HepG2 (cell line): ENCODE measurements around the gene THSD4. TPM values are rescaled to one million over a fixed set of nuclear protein-coding genes. Genes with fewer than 3 reads are reported as not detected.

ENCODE experiments used
- ATAC-seq: fragments of 200-7000 bp; cut with Tn5 transposase; 3 replicates; pipeline ENCODE4 v1.9.1; 2020; ENCODE audit warnings: mild to moderate bottlenecking, moderate library complexity
- BruUV-seq: library from RNA; stranded (reverse); fragments of 400-500 nt; replicated peaks from 2 replicates; lab custom pipeline; 2021; lab: Mats Ljungman, UMichigan
- CTCF ChIA-PET: fragments of 300-600 bp; formaldehyde crosslinking; extraction: SDS; loops from one replicate; lab custom pipeline; 2021; ENCODE audit warnings: low total read pairs, inconsistent platforms, low intra/inter-chr PET ratio; lab: Yijun Ruan, JAX
- POLR2A ChIA-PET: fragments of 350-600 bp; sonication (Branson Sonifier 250); formaldehyde crosslinking; loops from one replicate; lab custom pipeline; 2020; ENCODE audit warnings: antibody characterized with exemption, inconsistent platforms; lab: Yijun Ruan, JAX
- DNase-seq: peaks from one replicate; pipeline ENCODE4 v3.0.0-alpha.2; 2015; ENCODE audit warnings: low spot score
- FAIRE-seq: peaks from 3 replicates; lab custom pipeline; 2011; peaks lifted over from hg19 to GRCh38; lab: Jason Lieb, UNC
- H2AFZ ChIP-seq: one replicate; pipeline ENCODE4 v1.6.1; 2011; ENCODE audit warnings: low read length, inconsistent platforms
- H3K27ac ChIP-seq: fragments of 300-600 bp; 3 replicates; pipeline ENCODE4 v1.8.0; 2011; ENCODE audit warnings: mixed run types, mild to moderate bottlenecking, mixed read lengths, low read length, inconsistent platforms; ENCODE audit not compliant: insufficient read depth; ENCODE audit errors: extremely low read length
- H3K27me3 ChIP-seq, 2 experiments: fragments of 200-600 bp in 1 of 2; 2 replicates in 1 of 2; 3 replicates in 1 of 2; pipeline versions ENCODE4 v1.6.0 to v1.8.0; 2011; ENCODE audit warnings: low read length in 2 of 2, mild to moderate bottlenecking in 2 of 2, moderate library complexity in 2 of 2, inconsistent platforms in 1 of 2; ENCODE audit not compliant: insufficient read depth in 2 of 2, control insufficient read depth in 1 of 2
- H3K36me3 ChIP-seq, 2 experiments: fragments of 200-600 bp in 1 of 2; replicated peaks in 1 of 2; 2 replicates in 1 of 2; 3 replicates in 1 of 2; pipeline versions ENCODE4 v1.5.1 to v1.8.0; 2011; ENCODE audit warnings: low read length in 2 of 2, inconsistent platforms in 1 of 2; ENCODE audit not compliant: insufficient read depth in 2 of 2, control insufficient read depth in 1 of 2
- H3K4me1 ChIP-seq: 2 replicates; pipeline ENCODE4 v1.5.1; 2012; ENCODE audit warnings: low read length, inconsistent platforms; ENCODE audit not compliant: insufficient read depth
- H3K4me2 ChIP-seq: 2 replicates; pipeline ENCODE4 v1.6.0; 2011; ENCODE audit warnings: low read depth, low read length, inconsistent platforms
- H3K4me3 ChIP-seq, 3 experiments: fragments of 200-600 bp in 1 of 3; sonication (generic), shearing (Covaris generic) in 1 of 3; replicated peaks in 1 of 3; 2 replicates each; pipeline ENCODE4 v1.5.1; 2011 to 2016; ENCODE audit warnings: low read length in 3 of 3, inconsistent platforms in 2 of 3, low read depth in 2 of 3, mild to moderate bottlenecking in 2 of 3, control low read depth in 1 of 3, mixed read lengths in 1 of 3; ENCODE audit not compliant: insufficient read depth in 1 of 3
- H3K79me2 ChIP-seq: one replicate; pipeline ENCODE4 v1.6.1; 2011; ENCODE audit warnings: low read length, inconsistent platforms; ENCODE audit not compliant: insufficient read depth
- H3K9ac ChIP-seq: 2 replicates; pipeline ENCODE4 v1.6.0; 2011; ENCODE audit warnings: mild to moderate bottlenecking, low read depth, low read length, inconsistent platforms; ENCODE audit not compliant: insufficient read depth
- H3K9me3 ChIP-seq: 2 replicates; pipeline ENCODE4 v1.5.1; 2012; ENCODE audit warnings: mild to moderate bottlenecking, low read length
- H4K20me1 ChIP-seq: 2 replicates; pipeline ENCODE4 v1.6.0; 2011; ENCODE audit warnings: inconsistent platforms, mild to moderate bottlenecking, low read length, moderate library complexity; ENCODE audit not compliant: insufficient read depth
- GLI4 ChIP-seq: sonication (generic); formaldehyde crosslinking; IDR thresholded peaks from 2 replicates; pipeline ENCODE4 v1.5.1; 2020; ENCODE audit warnings: missing genetic modification reagents, mild to moderate bottlenecking, moderate library complexity, borderline replicate concordance
- ZIK1 ChIP-seq: sonication (generic); formaldehyde crosslinking; IDR thresholded peaks from 2 replicates; pipeline ENCODE4 v1.5.0; 2020; ENCODE audit warnings: mild to moderate bottlenecking, low read depth, missing genetic modification reagents, borderline replicate concordance
- ZNF687 ChIP-seq: sonication (generic); formaldehyde crosslinking; IDR thresholded peaks from 2 replicates; pipeline ENCODE4 v1.5.1; 2020; ENCODE audit warnings: mild to moderate bottlenecking, missing genetic modification reagents, moderate library complexity
- WGBS: methylation state at CpG from one replicate; pipeline ENCODE4 v1.1.6; 2017; ENCODE audit warnings: low lambda C conversion rate; 5-methylcytosine and 5-hydroxymethylcytosine counted together
- in situ Hi-C: cut with HindIII; loops from 2 replicates; pipeline ENCODE4 v1.10.0; 2017; ENCODE audit warnings: low pct_unique_long_range_greater_than_20kb; ENCODE audit not compliant: extremely low pct_ligation_motif_present
- intact Hi-C: fragments of 100-400 bp; cut with micrococcal nuclease; formaldehyde crosslinking; loops from one replicate; pipeline ENCODE4 v1.10.0; 2022; ENCODE audit not compliant: unreplicated experiment
- polyA plus RNA-seq, 8 experiments: library from polyadenylated mRNA; depleted of rRNA in 3 of 8; stranded (reverse) in 7 of 8; unstranded in 1 of 8; fragments of >200 nt; fragmentation: Illumina TruSeq in 4 of 8; extraction: Trizol in 4 of 8; gene quantifications; 2 replicates each; pipeline versions ENCODE4 v1.2.1 to v1.2.3, GENCODE V29; 2011 to 2016; ENCODE audit warnings: low read depth in 4 of 8, missing spikeins in 1 of 8, mixed read lengths in 1 of 8; ENCODE audit not compliant: insufficient read depth in 1 of 8
- total RNA-seq, 5 experiments: library from RNA; depleted of rRNA; stranded (reverse); fragments of >200 nt; fragmentation: Illumina TruSeq; extraction: Trizol; gene quantifications; 2 replicates each; pipeline ENCODE4 v1.2.3, GENCODE V29; 2016; ENCODE audit warnings: low read depth in 1 of 5

THSD4 gene
- total and polyA plus RNA-seq, 2 of the 13 experiments (the other 11 are each of a cell fraction or from before 2014, with no cell fraction given), result 0.07 to 0.21 TPM

- intact Hi-C loops, result no loop called here
- Histone ChIP-seq H4K20me1 (no peaks in the 10 kb centered on the region), H3K4me1 (peaks cover 39% of the 10 kb centered on the region), H3K4me3 (no peak overlapping the region), H3K27me3 (peaks cover 0 to 5% of the 10 kb centered on the region in 2 experiments; a peak in 2 of 5 replicates), H3K79me2 (no peaks in the 10 kb centered on the region), H3K9me3 (no peaks in the 10 kb centered on the region), H2AFZ (no peak overlapping the region), H3K27ac (peak overlapping the region; percentile 4), H3K36me3 (no peaks in the 10 kb centered on the region), H3K4me2 (no peak overlapping the region), H3K9ac (no peak overlapping the region)
- in situ Hi-C loops, result loop anchor here (5.0 to 10.0 kb wide), 2 partner anchors 54 to 406 kb away; no protein-coding TSS in a partner anchor
- WGBS, result 80% methylated on average over 16 of the region's 16 CpGs
- DNase-seq, result no peak
- TF ChIP-seq ZIK1 (CRISPR knock-in tag) (no peak), GLI4 (0 out of 2 replicates have a peak, but pooled peaks have one; percentile 76), ZNF687 (CRISPR knock-in tag) (peak; percentile 31)
- ChIA-PET CTCF (no interaction called here), POLR2A (interaction anchor here (2.1 kb wide), 1 partner anchor 13 kb away, joined by 5 read pairs; no protein-coding TSS in a partner anchor)
- FAIRE-seq, result no peak
- ATAC-seq, result no peak; the same call in 2 of the 3 replicates
- BruUV-seq, result no TSS peak
Observed at GRCh38 chr15:71748293-71748718, 633.0 kb downstream of the THSD4 start.
